Brain microvascular endothelial cell (primary cell): ENCODE results near the gene ARSD.

ENCODE experiments used
- DNase-seq: peaks from one replicate; pipeline ENCODE4 v3.0.0-alpha.2; 2020
- H3K27ac ChIP-seq: fragments of 250-450 bp; sonication (Bioruptor Pico); 2 replicates; pipeline ENCODE4 v1.5.1; 2020; ENCODE audit warnings: mild to moderate bottlenecking, moderate library complexity
- H3K27me3 ChIP-seq: fragments of 250-450 bp; sonication (Bioruptor Pico); replicated peaks from 2 replicates; pipeline ENCODE4 v1.5.1; 2020; ENCODE audit warnings: mild to moderate bottlenecking
- H3K36me3 ChIP-seq: fragments of 250-450 bp; sonication (Bioruptor Pico); replicated peaks from 2 replicates; pipeline ENCODE4 v1.5.1; 2020; ENCODE audit warnings: mild to moderate bottlenecking
- H3K4me3 ChIP-seq: 2 replicates; pipeline ENCODE4 v1.5.1; 2011; ENCODE audit warnings: low read depth, mild to moderate bottlenecking, control low read depth, low read length, moderate library complexity
- in situ Hi-C: cut with HindIII; loops from 2 replicates; pipeline ENCODE4 v1.10.0; 2017; ENCODE audit warnings: low sequenced_read_pairs, low pct_ligation_motif_present
- TF ChIP-seq, protein P1 (sequence below): IDR thresholded peaks from 2 replicates; pipeline ENCODE4 v1.5.1; 2011; ENCODE audit warnings: low read depth, mild to moderate bottlenecking, moderate library complexity, low read length, control low read depth, inconsistent platforms; ENCODE audit errors: missing control alignments

ARSD gene

DNA sequence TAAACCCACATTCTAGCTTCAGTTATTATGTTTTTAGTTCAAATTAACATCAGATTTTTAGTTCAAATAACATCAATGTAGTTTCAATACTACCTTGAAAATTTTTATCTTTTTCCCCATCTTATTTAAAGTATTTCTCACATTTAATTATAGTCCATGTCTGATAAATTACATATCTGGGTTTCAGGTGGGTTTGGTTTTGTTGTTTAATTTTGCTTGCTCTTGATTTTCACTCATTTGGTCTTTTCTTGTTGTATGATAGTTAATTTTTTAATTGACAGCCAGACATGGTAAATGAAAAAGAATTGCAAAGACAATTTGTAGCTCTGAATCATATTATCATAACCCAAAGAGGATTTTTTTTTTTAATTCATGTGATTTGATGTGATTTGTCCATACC lies 58.5 kb downstream of the ARSD start:
- H3K4me3 ChIP-seq = no peak overlapping the region
- no peak overlapping the region for H3K27ac ChIP-seq
- TF ChIP-seq, protein P1, sequence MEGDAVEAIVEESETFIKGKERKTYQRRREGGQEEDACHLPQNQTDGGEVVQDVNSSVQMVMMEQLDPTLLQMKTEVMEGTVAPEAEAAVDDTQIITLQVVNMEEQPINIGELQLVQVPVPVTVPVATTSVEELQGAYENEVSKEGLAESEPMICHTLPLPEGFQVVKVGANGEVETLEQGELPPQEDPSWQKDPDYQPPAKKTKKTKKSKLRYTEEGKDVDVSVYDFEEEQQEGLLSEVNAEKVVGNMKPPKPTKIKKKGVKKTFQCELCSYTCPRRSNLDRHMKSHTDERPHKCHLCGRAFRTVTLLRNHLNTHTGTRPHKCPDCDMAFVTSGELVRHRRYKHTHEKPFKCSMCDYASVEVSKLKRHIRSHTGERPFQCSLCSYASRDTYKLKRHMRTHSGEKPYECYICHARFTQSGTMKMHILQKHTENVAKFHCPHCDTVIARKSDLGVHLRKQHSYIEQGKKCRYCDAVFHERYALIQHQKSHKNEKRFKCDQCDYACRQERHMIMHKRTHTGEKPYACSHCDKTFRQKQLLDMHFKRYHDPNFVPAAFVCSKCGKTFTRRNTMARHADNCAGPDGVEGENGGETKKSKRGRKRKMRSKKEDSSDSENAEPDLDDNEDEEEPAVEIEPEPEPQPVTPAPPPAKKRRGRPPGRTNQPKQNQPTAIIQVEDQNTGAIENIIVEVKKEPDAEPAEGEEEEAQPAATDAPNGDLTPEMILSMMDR = no peak
- no peak for DNase-seq
- in situ Hi-C loops = no loop called here
- no peaks in the 10 kb centered on the region for H3K36me3 ChIP-seq
- no peaks in the 10 kb centered on the region for H3K27me3 ChIP-seq

GRCh38 chrX:2867206-2867605 lies 61.9 kb downstream of the ARSD start:
- in situ Hi-C loops = no loop called here
- Histone ChIP-seq H3K36me3 (no peaks in the 10 kb centered on the region), H3K27ac (no peak overlapping the region), H3K27me3 (no peaks in the 10 kb centered on the region), H3K4me3 (no peak overlapping the region)
- DNase-seq = no peak
- TF ChIP-seq, protein P1 = no peak

- H3K36me3 ChIP-seq = no peaks in the 10 kb centered on the region
- TF ChIP-seq, protein P1 = no peak
- H3K27me3 ChIP-seq = no peaks in the 10 kb centered on the region
- H3K4me3 ChIP-seq = no peak overlapping the region
- in situ Hi-C loops = no loop called here
- no peak overlapping the region for H3K27ac ChIP-seq
- no peak for DNase-seq
These were observed 65.5 kb downstream of the ARSD start for GRCh38 chrX:2863646-2864045.

DNA sequence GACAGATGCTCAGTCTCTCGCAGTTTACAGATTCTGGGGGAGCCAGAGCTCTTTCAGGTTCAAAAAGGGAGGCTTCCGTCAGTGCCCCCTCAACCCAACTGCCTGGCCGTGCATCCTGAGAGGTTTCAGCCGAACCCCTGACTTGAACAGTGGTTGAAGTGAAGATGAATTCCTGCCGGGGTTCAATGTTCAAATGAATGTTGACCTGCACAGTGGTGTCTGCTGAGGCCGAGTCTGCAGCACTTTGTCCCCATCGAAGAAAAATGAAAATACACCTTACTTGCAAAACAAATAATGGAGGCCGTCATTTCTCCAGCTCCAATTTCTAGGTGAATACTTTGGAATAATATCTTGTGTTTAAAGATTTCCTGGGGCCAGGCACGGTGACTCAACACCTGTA lies 66.7 kb downstream of the ARSD start:
- in situ Hi-C loops = no loop called here
- DNase-seq = no peak
- TF ChIP-seq, protein P1 = no peak
- no peaks in the 10 kb centered on the region for H3K27me3 ChIP-seq
- H3K36me3 ChIP-seq = no peaks in the 10 kb centered on the region
- H3K27ac ChIP-seq = no peak overlapping the region
- H3K4me3 ChIP-seq = no peak overlapping the region

- in situ Hi-C loops = no loop called here
- no peak overlapping the region for H3K27ac ChIP-seq
- H3K27me3 ChIP-seq = no peaks in the 10 kb centered on the region
- H3K36me3 ChIP-seq = no peaks in the 10 kb centered on the region
- H3K4me3 ChIP-seq = no peak overlapping the region
- TF ChIP-seq, protein P1 = no peak
- no peak for DNase-seq
These were observed 69.8 kb downstream of the ARSD start for GRCh38 chrX:2859197-2859797.

- no peak for DNase-seq
- in situ Hi-C loops = no loop called here
- H3K27ac ChIP-seq = no peak overlapping the region
- no peak overlapping the region for H3K4me3 ChIP-seq
- H3K27me3 ChIP-seq = no peaks in the 10 kb centered on the region
- H3K36me3 ChIP-seq = no peaks in the 10 kb centered on the region
- TF ChIP-seq, protein P1 = no peak
These were observed 71.6 kb downstream of the ARSD start for GRCh38 chrX:2857566-2857965.
